SKM-1 (cell line): Measurements from ENCODE around the gene OR10K2.
A peak's percentile ranks its signal among the peaks of the same experiment; 100 is the strongest.
"Not testable (repeated sequence)": the region's sequence is repeated elsewhere in the genome, so short reads cannot be mapped to it uniquely, and the experiment has no call there.

ENCODE experiments used
- DNase-seq: peaks from one replicate; lab custom pipeline; 2025; ENCODE audit not compliant: unreplicated experiment; lab: John Stamatoyannopoulos, UW

The OR10K2 gene

GRCh38 chr1:158426137-158426536 is at the start of gene OR10K2:
Gene OR10K2 (minus strand): TSS chr1:158426237. CDS start chr1:158420866, 5,371 bp downstream.
- no peak for DNase-seq

DNA sequence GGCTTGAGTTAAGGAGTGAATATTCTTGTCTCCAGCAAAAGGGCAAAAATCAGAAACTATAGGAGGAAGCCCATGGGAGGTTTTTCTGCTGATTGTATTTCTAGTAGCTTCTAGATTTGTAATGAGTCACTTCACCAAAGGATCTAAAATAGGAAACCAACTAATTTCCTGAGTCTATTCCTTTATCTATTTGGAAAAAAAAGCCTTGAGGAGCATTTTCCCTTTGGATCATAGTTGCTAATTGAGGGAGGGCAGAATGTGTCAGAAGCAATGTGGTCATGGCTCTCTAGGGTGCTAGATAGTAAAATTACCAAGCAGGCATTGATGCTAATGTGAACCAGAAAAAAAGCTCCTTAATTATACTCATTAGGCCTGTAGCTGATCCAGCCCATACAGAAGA is 45.9 kb upstream of the OR10K2 start, which contains the start of gene OR10R2:
Gene OR10R2 (plus strand): TSS at position 301 of the 400 bp plus-strand sequence. CDS start 106 bp downstream, outside the sequence.
- DNase-seq: no peak

GRCh38 chr1:158461534-158461933 is 35.5 kb upstream of the OR10K2 start, which contains the start of gene OR10K1:
Gene OR10K1 (plus strand): TSS chr1:158461834. CDS start chr1:158465562, 3,728 bp downstream.
- no peak for DNase-seq

DNA sequence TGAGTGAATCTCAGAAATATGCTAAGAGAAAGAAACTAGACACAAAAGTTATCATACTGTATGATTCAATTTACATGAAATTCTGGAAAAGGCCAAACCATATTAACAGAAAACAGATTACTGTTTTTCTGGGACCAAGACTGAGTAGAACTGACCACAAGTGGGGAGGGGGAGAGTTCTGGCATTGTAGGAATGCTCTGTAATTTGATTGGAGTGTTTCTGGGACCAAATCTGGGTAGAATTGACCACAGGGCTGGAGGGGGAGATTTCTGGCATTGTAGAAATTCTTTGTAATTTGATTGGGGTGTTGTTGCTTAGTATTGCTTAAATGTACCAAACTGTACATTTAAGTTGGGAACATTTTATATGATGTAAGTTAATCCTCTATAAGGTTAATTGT is 32.2 kb upstream of the OR10K2 start:
- DNase-seq: no peak

DNA sequence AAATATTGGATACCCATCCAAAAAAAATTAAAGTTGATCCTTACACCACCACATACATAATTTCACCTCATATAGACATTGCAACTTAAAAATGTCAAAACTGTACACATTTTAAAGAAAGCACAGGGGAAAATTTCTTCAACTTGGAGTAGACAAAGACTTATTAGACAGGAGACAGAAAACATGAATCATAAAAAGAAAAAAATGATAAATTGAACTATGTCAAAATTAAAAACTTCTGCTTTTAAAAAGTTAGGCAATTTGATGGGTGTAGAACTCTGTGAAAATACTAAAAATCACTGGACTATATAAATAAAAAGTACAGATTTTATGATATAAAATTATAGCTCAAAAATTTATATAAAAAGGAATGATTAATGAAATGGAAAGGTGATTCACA is 31.2 kb upstream of the OR10K2 start:
- DNase-seq: no peak

DNA sequence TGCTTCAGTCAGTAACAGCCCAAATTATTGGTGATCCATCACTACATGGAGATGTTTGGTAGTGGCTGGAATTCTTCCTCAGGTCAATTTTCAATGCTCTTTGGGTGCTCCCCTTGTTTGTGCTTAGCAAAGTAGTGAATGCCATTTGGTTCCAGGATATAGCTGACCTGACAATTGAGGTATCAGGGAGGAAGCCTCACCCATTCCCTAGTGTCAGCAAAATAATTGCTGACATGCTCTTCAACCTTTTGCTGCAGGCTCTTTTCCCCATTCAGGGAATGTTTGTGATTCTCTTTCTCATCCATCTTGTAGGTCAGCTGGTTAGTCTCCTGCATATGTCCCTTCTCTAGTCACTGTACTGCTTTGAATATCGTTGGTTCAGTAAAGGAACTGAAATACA is 28.5 kb upstream of the OR10K2 start:
- no peak for DNase-seq

DNA sequence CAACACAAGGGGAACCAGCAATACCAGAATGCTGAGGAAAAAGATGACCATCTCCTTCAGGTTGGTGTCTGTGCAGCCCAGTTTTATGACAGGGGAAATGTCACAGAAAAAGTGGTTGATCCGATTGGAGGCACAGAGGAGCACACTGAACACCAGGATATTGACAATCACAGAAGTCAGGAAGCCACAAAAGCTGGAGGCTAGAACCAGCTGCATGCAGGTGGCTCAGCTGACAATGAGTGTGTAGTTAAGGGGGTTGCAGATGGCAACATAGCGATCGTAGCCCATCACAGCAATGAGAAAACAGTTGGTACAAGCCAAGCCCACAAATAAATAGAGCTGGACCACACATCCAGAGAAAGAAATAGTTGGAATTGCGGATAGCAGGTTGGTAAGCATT is 19.3 kb upstream of the OR10K2 start:
- DNase-seq: no peak

DNA sequence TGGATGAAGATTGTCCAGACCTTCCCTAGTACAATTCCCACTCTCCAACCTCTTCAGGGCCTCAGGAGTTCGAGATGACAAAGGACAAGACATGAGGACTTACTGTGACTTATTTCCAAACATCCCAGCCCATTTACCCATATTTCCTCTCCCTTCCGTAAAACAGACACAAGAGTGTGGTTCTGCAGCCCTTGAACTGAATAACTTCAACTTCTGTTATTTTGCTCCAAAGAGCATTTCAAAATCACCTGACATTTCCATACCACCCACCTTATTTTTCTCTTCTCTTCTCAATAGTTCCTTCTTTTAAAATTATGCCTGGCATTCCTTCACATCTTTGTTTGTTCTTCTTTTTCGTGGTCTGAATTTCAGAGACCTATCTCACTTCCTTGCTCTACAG is 8.7 kb upstream of the OR10K2 start:
- peak; percentile 64 for DNase-seq

GRCh38 chr1:158430163-158430562 is 4.1 kb upstream of the OR10K2 start:
- peak; percentile 81 for DNase-seq

- DNase-seq: no peak
Measured at GRCh38 chr1:158425027-158425426, 1.0 kb downstream of the OR10K2 start.

GRCh38 chr1:158422212-158422611 is 3.8 kb downstream of the OR10K2 start:
- DNase-seq: no peak

DNA sequence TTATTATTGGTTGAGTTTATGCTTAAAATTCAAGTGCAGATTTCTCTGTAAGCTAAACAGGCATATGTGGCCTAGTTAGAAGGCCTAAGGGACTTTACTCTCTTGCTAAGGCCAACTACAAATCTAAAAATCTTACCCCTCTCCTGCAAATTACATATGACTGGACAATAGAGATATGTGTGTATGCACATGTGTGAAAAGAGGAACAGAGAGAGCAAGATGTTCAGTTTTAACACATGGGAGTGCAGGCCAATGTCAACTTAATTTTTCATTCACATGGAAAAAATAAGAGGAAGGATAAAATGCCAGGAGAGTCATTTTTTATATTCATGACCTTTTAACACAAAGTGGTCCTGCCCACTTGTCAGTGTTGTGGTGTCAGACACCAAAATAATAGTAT is 8.5 kb downstream of the OR10K2 start:
- no peak for DNase-seq

GRCh38 chr1:158414651-158415345 is 11.2 kb downstream of the OR10K2 start:
- no peak for DNase-seq

- DNase-seq: no peak
Measured at GRCh38 chr1:158407092-158407491, 18.9 kb downstream of the OR10K2 start.

GRCh38 chr1:158400871-158401270 is 25.2 kb downstream of the OR10K2 start:
- DNase-seq: no peak

DNA sequence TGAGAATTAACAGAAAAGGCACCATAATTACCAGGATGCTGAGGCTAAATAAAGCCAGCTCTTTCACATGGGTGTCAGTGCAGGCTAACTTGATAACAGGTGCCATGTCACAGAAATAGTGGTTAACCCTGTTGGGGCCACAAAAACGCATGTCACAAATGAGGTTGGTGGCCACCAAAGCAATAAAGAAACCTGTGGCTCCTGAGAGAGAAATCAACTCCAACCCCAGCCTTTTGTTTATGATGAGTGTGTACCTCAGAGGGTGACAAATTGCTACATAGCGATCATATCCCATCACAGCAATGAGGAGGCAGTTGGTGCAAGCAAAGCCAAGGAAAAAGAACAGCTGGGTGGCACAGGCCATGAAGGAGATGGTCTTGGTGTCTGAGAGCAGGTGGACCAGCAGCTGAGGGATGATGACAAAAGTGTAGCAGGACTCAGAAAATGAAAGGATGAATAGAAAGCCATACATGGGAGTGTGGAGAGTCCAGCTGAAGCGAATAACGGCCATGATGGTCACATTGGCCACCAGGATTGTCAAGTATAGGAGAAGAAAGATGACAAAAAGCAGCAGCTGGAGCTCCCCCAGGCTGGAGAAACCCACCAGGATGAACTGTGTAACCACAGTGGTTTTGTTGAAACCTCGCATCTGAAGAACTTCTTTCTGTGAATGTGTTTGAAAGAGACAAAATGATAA is 27.1 kb downstream of the OR10K2 start, which contains the start of gene OR10T2:
Gene OR10T2 (minus strand): TSS at position 649 of the 697 bp plus-strand sequence. CDS start 0 bp downstream, at position 649.
- DNase-seq: no peak

- DNase-seq: no peak
Measured at GRCh38 chr1:158396646-158397045, 29.4 kb downstream of the OR10K2 start.

DNA sequence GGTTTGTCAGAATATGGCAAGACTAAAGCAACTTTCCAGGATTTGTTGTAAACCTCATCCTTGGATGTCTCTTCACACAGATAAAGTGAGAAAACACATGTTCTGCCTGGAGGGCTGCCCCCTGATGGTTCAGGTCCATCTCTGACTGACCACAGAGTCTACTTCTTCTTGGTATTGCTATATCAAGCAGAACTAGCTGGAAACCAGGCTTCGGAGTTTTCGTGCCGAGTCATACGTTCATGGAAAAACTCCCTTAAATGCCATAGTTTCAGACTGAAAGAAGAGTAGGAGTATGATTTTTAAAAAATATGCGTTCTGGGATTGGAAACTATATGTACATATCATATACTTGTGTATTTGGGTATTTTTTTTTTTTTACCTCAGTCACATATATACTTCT is 32.6 kb downstream of the OR10K2 start:
- no peak for DNase-seq

- DNase-seq: no peak
Measured at GRCh38 chr1:158391099-158391498, 34.9 kb downstream of the OR10K2 start.

- no peak for DNase-seq
Measured at GRCh38 chr1:158390331-158390730, 35.7 kb downstream of the OR10K2 start.

- DNase-seq: no peak
Measured at GRCh38 chr1:158374860-158375259, 51.2 kb downstream of the OR10K2 start.

DNA sequence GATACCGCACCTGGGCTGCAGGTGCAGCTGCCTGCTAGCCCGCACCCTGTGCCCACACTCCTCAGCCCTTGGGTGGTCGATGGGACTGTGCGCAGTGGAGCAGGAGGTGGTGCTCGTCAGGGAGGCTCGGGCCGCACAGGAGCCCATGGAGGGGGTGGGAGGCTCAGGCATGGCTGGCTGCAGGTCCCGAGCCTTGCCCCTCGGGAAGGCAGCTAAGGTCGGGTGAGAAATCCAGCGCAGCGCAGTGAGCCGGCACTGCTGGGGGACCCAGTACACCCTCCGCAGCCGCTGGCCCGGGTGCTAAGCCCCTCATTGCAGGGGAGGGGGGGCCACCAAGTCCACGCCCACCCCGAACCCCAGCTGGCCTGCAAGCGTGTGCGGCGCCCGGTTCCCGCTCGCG is 51.9 kb downstream of the OR10K2 start:
- DNase-seq: not testable (repeated sequence)
